Activated CD4-positive, alpha-beta T cell treated with anti-CD3 and anti-CD28 coated beads, Interleukin-2, Interleukin-4, amounts not matched to agents 100 ng/mL and 50 ng/mL, durations not matched to agents 16 hours and 8 hours (primary cell): ENCODE data around the gene BAMBI.

Experiments used
- DNase-seq: peaks from one replicate; pipeline ENCODE4 v3.0.0-alpha.2; 2020; ENCODE audit warnings: low spot score

The BAMBI gene

DNA sequence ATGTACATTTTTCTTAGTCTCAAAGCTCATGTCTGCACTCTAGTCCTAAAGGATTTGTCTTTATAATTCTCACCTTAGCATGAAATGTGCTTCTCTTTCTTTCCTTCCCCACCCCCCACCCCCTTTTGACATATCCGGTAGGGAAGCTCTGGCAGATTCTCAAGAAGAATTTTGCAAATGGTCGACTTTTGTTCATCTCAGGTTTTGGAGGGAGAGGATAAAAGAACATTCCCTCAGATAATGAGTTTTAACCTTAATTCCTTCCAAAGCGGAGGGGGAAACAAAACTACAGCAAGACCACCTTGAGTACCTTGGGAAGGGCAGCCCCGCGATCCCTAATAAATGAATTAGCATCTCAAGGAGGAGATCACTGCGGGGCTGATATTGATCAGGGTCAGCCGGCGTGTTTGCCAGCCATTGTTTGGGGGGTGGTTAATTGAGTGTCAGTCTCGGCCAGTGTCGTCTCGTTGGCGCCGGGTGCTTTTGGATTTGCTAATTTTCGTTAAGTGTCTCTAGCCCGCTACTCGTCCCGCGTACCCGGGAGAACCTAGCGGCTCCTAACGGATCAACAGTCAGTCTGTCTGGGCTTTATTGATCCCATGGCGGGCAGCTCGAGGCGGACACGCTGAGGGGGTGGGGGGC lies 874 bp upstream of the BAMBI start:
- no peak for DNase-seq

DNA sequence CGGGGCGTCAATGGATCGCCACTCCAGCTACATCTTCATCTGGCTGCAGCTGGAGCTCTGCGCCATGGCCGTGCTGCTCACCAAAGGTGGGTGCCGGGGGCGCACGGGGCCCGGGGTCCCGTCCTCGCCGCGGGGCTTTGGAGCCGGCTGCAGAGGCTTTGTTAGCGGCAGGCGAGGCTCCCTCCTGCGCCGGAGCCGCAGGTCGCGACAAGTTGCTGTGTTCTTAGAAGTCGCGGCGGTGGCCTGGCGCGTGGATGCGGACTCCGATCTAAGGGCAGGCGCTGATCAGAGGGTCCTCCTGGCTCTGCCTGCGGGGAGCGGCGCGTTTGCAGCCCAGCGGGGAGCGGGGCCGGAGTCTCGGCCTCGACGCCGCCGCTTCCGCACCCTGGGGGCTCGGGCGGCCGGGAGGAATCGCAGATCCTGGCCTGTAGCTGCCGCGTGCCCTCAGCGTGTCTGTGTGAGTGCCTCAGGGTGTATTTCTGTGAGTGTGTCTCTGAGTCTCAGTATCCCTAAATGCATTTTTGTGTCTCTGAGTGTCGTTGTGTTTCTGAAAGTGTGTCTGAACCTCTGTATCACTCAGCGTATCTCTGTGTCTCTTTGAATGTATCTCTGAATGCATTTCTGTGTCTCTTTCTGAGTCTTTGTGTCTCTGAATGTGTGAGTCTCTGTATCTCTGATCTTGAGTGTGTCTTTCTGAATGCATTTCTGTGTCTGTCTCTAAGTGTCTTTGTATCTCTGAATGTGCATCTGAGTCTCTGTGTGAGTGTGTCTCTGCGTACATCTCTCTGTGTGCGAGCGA lies 766 bp downstream of the BAMBI start:
- no peak for DNase-seq

DNA sequence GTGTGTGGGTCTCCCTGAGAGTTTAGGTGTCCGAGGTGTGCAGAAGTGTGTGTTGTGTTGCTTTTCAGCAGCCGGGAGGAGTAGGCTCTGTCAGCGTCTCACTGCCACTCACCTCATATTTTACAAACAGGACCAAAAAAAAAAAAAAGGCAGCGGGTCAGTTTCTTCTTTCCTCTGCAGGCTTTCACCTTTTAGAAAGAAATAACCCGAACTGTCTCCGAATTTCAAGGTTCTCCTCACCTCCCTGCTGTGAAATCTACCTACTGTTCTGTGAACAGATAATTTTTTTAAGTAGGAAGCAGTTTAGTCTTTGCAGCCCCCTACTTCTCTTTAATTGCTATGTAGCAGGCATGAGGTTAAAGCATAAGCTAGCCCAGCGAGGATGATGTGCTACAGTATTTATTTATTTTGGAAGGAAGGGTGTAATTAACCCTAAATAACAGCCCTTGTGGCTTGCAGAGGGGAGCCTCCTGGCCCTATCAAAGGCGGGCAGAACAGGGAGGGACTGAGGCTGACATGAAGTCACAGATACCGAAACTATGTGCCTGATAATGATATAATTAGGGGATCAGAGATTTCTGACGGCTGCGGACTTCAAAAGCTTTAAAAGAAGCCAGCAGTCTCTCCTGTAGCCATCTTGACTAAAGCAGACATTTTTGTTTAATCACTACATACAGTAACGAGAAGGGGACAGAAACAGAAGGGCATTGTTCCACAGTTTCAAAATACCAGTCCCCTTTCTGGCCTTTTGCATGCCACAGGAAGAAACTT lies 1.6 kb downstream of the BAMBI start:
- no peak for DNase-seq

DNA sequence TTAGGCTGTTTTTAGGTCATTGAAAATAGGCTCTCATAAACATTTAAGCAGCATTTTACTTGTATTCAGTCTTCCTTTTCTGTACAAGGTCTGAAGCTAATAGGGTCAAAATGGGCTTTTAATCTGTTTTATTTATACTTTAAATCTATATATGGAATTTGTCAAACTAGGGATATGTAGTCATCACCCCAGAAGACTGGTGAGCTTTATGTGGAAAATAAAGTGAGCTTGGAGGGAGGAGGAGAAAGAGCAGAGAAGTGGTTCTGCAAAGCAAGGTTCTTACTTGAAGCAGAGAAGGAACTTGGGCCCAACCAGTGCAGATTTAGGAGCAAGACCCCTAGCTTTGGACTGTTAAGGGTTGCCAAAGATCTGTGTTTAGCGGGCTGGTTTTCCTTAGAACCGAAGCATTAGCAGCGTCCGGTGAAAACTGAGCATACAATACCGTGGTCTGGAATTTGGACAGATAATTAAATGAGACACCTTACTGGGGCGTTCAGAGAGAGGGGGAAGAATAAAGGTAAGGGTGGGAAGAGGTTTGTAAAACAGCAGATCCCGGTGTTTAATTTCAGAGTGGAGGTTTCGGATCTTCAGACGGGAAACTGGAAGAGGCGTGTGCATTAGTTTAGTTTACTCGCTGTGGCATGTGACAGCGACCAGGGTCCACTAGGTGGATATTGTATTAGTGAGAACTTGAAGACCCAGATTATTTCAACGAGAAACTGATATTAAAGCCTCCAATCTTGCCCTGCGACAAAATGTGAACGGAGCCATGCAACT lies 2.4 kb downstream of the BAMBI start:
- no peak for DNase-seq

DNA sequence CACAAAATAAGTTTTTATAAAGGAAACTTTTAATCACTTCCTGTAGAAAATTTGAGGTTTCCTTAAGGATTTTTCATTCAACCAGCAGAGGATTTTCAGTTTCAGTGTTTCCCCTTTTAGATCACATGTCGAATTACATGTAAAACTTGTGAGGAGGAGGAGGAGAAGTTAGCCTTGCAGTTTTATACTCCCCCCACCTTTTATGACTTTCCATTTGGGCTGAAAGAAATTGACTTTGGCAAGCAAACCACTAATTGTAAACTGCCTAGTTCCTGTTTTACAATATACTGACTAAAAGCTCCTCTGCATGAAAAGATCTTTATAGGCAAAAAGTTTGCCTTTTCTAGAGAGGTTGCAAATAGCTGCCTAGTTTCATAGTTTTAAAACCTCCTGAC lies 3.0 kb downstream of the BAMBI start:
- DNase-seq: no peak

DNA sequence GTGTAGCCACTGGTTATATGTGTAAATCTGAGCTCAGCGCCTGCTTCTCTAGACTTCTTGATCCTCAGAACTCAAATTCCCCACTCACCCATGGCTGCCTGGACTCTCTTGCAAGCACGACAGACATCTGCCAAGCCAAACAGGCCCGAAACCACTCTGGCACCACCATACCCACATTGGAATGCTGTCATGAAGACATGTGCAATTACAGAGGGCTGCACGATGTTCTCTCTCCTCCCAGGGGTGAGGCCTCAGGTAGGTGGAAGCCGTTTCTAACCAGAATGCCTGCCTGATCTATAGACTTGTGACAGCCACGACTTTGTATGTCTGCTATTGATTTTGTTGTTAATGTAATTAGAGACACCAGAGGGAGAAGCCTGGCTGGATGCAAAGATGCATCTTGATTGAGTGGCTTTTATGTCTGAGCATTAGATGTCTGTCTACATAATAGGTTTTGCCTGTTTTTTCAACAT lies 4.0 kb downstream of the BAMBI start:
- DNase-seq: no peak

DNA sequence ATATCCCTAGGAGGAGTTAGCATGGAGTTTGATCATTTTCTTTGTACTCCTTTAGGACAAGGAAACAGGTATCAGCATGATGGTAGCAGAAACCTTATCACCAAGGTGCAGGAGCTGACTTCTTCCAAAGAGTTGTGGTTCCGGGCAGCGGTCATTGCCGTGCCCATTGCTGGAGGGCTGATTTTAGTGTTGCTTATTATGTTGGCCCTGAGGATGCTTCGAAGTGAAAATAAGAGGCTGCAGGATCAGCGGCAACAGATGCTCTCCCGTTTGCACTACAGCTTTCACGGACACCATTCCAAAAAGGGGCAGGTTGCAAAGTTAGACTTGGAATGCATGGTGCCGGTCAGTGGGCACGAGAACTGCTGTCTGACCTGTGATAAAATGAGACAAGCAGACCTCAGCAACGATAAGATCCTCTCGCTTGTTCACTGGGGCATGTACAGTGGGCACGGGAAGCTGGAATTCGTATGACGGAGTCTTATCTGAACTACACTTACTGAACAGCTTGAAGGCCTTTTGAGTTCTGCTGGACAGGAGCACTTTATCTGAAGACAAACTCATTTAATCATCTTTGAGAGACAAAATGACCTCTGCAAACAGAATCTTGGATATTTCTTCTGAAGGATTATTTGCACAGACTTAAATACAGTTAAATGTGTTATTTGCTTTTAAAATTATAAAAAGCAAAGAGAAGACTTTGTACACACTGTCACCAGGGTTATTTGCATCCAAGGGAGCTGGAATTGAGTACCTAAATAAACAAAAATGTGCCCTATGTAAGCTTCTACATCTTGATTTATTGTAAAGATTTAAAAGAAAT lies 4.8 kb downstream of the BAMBI start:
- DNase-seq: no peak

DNA sequence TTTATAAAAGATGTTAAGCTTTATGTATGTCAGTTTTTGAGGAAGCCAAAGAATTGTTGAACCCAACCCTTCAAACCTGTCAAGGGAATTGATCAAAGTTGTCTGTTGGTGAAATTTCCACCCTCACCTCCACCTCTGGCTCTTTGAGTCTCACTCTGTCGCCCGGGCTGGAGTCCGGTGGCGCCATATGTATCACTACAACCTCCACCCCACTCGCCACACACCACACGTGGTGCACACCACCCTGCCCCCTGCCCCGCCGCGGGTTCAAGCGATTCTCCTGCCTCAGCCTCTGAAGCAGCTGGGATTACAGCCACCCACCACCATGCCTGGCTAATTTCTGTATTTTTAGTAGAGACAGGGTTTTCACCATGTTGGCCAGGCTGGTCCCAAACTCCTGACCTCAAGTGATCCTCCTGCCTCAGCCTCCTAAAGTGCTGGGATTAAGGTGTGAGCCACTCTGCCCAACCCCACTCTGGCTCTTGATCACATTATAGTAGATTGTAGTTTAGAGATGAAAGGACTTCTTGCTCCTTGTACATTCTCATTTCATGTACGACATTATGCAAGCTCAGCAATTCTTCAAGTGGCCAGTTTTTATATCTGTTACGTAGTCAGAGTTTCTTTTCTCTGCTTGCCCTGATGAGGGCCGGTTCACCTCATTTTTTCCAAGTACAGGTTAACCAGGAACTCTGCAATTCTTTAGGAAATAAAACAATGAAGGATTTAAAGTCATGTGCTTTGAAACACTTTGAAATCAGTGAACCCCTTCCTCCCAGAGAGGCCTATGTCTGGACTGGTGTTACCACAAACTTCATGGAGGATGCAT lies 7.0 kb downstream of the BAMBI start:
- DNase-seq: no peak

DNA sequence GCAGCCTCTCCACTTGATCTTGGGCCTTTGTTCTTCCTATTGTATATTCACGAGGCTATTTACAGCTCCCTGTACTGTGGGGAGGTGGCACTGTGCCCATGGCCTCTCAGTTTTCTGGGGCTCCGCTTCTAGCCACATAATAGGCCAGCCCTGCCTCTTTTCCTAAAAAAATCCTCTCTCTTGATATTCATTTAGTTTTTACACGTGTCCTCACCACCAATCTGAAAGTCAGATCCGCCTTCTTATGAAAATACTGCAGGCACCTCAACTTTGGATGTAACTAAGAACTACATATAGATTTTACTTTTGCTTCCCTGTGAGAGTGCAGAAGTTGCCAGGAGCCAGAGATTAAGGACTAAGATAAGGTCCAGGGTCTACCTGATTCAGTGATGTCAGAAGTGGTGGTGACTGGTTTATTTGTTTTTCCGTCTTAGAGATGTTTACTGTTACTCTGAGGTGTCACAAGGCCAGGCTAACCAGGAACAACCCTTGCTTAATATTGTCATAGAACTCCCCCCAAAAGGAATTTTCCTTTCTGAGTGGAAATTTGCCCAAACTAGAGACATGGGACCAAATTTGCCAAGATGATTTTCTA lies 7.8 kb downstream of the BAMBI start:
- no peak for DNase-seq

DNA sequence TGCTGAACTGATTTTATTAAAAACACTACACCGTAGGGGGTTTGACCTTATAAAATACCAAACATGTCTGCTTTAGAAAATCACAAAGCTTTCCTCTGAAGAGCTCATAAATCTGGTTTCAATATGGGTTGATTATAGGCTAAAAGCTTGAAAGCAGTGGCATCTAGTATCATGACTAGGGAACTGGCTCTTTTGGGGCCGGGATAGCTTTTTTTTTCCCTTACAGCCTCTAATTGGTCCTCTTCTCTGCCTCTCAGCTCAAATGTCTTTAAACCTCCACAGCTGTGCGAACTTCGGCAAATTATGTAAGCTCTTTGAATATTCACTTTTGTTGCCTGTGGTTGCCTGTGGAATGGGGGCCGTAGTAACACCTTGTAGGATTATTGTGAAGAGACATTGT lies 8.4 kb downstream of the BAMBI start:
- no peak for DNase-seq

DNA sequence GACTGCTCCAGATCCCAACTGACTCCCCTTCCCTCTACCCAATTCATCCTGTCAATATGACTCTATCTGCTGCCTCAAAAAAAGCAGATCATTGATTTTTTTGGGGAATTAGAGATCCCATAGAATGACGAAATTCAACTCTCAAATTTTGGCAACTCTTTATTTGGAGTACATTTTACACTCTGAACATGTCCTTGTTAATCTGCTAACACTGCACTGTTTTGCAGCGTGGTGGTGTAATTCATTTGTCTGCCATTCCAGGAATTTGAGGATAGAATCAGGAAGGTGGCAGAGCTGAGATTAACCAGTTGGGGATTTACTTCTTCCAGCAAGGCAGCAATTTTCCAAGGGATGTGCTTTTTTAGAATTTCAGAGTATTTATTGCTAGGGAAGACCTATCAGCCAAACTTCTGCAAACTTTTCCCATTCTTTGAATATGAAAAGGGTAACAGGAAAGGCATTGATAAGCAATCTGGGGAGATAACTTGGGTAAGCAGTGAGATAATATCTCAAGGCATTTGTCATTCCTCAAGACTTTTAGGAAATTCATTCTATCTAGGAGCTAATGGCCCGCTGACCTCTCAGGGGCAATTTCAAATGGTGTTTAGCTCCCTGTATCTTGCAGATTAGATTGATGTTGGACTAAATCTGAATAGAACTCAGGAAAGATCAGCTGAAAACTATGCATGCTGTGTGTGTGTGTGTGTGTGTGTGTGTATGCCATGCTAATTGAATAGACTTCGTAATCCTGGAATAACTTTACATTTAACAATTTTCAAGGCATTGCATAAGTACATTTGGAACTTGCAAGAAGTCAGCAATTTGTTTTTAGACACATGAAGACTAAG lies 9.7 kb downstream of the BAMBI start:
- DNase-seq: no peak

DNA sequence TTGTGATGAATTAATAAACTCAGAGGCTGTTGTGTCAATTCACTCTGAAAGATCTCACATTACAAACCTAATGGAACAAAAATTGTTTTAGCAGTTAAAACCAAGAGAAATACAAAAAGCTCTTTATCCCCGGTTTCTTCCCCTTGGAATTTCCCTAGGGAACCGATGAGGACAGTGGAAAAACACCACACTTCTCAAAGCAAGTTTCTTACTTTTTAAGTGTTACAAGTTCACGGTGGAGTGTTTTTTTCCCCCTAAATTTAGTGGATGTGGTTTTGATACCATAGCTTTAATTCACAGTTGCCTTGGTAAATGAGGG lies 10.3 kb downstream of the BAMBI start:
- no peak for DNase-seq

DNA sequence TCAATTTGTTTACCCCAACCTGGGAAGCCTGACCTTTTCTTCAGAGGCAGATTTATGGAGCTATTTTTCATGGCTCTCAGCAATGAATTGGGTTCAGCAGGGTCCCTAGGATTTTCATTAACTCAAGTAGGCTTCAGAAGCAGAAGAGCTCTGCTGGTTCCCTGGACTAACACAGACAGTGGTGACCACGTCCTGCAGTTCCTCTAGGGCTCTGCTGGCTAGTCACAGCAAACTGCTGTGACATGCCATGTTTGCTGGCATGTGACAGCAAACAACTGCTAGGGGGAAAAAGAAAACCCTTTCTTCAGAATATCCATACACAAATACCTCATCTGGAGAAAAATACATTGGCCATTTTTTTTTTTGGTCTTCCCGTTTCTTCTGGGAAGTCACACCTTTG lies 13.2 kb downstream of the BAMBI start:
- DNase-seq: no peak

DNA sequence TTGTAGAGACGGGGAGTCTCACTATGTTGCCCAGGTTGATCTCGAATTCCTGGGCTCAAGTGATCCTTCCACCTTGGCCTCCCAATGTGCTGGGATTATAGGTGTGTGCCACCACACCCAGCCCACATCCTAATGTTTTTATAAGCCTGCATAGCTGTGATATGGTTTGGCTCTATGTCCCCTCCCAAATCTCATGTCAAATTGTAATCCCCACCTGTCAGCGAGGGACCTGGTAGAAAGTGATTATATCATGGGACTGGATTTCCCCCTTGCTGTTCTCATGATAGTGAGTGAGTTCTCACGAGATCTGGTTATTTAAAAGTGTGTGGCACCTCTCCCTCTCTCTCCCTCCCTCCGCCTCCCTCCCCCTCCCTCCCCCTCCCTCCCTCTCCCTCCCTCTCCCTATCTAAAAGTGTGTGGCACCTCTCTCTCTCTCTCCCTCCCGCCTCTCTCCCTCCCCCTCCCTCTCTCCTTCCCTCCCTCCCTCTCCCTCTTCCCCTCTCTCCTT lies 13.9 kb downstream of the BAMBI start:
- no peak for DNase-seq

DNA sequence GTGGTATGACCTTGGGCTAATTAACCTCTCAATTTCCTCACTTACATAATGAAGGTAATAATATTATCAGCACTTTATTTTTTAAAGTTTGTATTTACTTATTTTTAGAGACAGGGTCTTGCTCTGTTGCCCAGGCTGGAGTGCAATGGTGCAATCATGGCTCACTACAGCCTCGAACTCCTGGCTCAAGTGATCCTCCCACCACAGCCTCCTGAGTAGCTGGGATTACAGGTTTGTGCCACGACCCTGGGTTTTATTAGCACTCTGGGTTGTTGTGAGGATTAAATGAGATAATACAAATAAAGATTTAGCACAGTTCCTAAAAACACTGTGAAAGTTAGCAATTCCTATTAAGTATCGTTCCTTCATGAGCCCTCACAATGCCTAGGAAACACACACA lies 14.7 kb downstream of the BAMBI start:
- DNase-seq: no peak

DNA sequence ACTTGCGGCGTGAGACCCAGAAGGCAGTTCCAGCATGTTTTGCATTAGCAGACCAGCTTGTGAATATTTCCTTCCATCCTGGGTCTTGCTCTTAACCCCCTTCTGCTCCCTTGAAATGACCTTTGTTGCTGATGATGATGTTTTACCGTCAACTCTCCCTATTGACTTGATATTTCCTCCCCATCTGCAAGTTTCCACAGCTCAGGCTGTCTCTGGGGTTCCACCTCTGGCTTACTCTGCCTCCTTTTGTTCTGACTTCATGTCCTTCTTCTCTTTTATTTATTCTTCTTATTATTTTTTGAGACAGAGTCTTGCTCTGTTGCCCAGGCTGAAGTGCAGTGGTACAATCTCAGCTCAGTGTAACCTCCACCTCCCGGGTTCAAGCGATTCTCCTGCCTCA lies 17.2 kb downstream of the BAMBI start:
- DNase-seq: no peak

DNA sequence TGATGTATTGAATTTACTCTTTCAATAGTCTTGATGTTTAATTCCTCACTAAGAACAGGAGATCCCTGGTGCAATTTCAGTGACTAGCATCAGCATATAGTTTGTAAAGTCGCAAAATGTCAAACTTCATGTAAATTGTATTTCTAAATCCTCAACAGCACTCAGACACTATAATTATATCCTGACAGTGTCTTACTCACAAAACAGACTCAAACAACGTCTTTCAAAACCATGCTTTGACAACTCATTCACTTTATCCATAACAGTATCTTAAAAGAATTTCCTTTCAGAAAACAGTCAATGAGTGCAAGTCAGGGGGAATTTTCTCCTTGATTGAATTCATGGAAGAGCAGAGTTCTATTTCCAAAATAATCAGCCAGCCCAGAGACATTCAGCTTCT lies 20.8 kb downstream of the BAMBI start:
- no peak for DNase-seq

DNA sequence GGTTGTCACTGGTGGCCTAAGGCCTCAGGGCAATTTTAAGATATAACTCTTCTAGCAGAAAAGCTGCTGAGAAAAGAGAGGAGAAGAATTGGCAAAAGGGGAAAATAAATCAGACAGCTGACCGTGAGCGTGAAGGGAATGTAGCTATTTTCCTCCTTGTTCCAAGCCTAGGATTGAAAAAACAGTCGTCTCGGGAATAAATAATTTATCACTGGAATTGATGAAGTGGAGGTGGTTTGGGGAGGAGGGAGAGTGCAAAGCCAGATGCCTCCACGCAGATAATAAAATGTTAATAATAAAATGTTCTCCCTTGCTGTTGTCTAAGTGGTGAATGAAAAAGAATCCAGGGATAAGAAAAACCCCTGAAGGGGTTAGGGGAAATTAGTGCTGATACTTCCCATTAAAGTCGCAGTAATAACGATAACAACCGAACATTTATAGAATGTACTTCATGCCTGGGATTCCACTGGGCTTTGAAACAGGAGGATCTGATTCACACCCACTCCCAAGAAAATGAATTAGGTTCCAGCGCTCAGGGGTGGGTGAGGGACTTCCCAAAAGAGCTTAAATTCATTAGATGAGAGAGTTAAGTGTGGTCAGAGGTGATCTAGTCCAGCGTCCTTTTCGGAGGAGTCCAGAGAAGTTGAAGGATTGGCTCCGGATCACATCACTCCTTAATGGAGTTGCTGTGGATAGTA lies 27.3 kb downstream of the BAMBI start:
- no peak for DNase-seq
